ENCODE measurements around the gene HSPA1B.

Gene HSPA1B

DNA sequence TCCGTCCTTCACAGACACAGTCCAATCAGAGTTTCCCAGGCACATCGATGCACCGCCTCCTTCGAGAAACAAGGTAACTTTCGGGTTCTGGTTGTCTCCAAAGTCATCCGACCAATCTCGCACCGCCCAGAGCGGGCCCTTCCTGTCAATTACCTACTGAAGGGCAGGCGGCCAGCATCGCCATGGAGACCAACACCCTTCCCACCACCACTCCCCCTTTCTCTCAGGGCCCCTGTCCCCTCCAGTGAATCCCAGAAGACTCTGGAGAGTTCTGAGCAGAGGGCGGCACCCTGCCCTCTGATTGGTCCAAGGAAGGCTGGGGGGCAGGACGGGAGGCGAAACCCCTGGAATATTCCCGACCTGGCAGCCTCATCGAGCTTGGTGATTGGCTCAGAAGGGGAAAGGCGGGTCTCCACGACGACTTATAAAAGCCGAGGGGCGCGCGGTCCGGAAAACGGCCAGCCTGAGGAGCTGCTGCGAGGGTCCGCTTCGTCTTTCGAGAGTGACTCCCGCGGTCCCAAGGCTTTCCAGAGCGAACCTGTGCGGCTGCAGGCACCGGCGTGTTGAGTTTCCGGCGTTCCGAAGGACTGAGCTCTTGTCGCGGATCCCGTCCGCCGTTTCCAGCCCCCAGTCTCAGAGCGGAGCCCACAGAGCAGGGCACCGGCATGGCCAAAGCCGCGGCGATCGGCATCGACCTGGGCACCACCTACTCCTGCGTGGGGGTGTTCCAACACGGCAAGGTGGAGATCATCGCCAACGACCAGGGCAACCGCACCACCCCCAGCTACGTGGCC lies at the start of gene HSPA1B (continued):
- TF ChIP-seq, protein P1, sequence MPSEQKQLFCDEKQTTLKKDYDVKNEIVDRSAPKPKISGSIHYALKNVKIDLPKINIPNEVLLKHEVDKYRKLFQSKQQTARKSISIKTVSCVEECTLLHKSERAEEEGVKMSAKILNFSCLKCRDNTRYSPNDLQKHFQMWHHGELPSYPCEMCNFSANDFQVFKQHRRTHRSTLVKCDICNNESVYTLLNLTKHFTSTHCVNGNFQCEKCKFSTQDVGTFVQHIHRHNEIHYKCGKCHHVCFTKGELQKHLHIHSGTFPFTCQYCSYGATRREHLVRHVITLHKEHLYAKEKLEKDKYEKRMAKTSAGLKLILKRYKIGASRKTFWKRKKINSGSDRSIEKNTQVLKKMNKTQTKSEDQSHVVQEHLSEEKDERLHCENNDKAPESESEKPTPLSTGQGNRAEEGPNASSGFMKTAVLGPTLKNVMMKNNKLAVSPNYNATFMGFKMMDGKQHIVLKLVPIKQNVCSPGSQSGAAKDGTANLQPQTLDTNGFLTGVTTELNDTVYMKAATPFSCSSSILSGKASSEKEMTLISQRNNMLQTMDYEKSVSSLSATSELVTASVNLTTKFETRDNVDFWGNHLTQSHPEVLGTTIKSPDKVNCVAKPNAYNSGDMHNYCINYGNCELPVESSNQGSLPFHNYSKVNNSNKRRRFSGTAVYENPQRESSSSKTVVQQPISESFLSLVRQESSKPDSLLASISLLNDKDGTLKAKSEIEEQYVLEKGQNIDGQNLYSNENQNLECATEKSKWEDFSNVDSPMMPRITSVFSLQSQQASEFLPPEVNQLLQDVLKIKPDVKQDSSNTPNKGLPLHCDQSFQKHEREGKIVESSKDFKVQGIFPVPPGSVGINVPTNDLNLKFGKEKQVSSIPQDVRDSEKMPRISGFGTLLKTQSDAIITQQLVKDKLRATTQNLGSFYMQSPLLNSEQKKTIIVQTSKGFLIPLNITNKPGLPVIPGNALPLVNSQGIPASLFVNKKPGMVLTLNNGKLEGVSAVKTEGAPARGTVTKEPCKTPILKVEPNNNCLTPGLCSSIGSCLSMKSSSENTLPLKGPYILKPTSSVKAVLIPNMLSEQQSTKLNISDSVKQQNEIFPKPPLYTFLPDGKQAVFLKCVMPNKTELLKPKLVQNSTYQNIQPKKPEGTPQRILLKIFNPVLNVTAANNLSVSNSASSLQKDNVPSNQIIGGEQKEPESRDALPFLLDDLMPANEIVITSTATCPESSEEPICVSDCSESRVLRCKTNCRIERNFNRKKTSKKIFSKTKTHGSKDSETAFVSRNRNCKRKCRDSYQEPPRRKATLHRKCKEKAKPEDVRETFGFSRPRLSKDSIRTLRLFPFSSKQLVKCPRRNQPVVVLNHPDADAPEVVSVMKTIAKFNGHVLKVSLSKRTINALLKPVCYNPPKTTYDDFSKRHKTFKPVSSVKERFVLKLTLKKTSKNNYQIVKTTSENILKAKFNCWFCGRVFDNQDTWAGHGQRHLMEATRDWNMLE (tag by site-specific recombination; conservative IDR thresholded peaks at IDR 0.05; ENCODE audit: low read depth), result no peak
- TF ChIP-seq, protein P2, sequence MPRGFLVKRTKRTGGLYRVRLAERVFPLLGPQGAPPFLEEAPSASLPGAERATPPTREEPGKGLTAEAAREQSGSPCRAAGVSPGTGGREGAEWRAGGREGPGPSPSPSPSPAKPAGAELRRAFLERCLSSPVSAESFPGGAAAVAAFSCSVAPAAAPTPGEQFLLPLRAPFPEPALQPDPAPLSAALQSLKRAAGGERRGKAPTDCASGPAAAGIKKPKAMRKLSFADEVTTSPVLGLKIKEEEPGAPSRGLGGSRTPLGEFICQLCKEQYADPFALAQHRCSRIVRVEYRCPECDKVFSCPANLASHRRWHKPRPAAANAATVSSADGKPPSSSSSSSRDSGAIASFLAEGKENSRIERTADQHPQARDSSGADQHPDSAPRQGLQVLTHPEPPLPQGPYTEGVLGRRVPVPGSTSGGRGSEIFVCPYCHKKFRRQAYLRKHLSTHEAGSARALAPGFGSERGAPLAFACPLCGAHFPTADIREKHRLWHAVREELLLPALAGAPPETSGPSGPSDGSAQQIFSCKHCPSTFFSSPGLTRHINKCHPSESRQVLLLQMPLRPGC (tag by site-specific recombination; IDR thresholded peaks at IDR 0.05), result peak; percentile 59
- TF ChIP-seq HOXD13 (CRISPR knock-in tag; IDR thresholded peaks at IDR 0.05; ENCODE audit: borderline replicate concordance) (no peak), ZNF121 (tag by site-specific recombination; IDR thresholded peaks at IDR 0.05) (peak; percentile 74; the same call in 1 of the 2 replicates), ZNF239 (tag by site-specific recombination; IDR thresholded peaks at IDR 0.05) (peak; percentile 52; the same call in 1 of the 2 replicates), ZNF529 (tag by site-specific recombination; IDR thresholded peaks at IDR 0.05; ENCODE audit: insufficient replicate concordance) (no peak), ZNF555 (tag by site-specific recombination; conservative IDR thresholded peaks at IDR 0.05) (no peak), ZNF112 (tag by site-specific recombination; IDR thresholded peaks at IDR 0.05) (no peak), ZFHX2 (tag by site-specific recombination; conservative IDR thresholded peaks at IDR 0.05) (peak; percentile 66), ZNF514 (tag by site-specific recombination; IDR thresholded peaks at IDR 0.05) (no peak), ZNF629 (tag by site-specific recombination; IDR thresholded peaks at IDR 0.05) (peak; percentile 57), EGR2 (tag by site-specific recombination; IDR thresholded peaks at IDR 0.05; ENCODE audit: low read depth) (no peak; the same call in 1 of the 2 replicates), ZNF558 (tag by site-specific recombination; IDR thresholded peaks at IDR 0.05) (no peak), HOXA7 (CRISPR knock-in tag; IDR thresholded peaks at IDR 0.05; ENCODE audit: borderline replicate concordance) (no peak), ZNF677 (tag by site-specific recombination; IDR thresholded peaks at IDR 0.05) (no peak), ZBTB8A (tag by site-specific recombination; IDR thresholded peaks at IDR 0.05) (peak; percentile 68), ZBTB17 (tag by site-specific recombination; IDR thresholded peaks at IDR 0.05) (peak; percentile 93), ZNF2 (tag by site-specific recombination; IDR thresholded peaks at IDR 0.05) (peak; percentile 88; the same call in 1 of the 2 replicates), ZNF837 (tag by site-specific recombination; IDR thresholded peaks at IDR 0.05) (no peak), ZNF843 (tag by site-specific recombination; IDR thresholded peaks at IDR 0.05) (peak; percentile 56; the same call in 1 of the 2 replicates)
- TF ChIP-seq, protein P3, sequence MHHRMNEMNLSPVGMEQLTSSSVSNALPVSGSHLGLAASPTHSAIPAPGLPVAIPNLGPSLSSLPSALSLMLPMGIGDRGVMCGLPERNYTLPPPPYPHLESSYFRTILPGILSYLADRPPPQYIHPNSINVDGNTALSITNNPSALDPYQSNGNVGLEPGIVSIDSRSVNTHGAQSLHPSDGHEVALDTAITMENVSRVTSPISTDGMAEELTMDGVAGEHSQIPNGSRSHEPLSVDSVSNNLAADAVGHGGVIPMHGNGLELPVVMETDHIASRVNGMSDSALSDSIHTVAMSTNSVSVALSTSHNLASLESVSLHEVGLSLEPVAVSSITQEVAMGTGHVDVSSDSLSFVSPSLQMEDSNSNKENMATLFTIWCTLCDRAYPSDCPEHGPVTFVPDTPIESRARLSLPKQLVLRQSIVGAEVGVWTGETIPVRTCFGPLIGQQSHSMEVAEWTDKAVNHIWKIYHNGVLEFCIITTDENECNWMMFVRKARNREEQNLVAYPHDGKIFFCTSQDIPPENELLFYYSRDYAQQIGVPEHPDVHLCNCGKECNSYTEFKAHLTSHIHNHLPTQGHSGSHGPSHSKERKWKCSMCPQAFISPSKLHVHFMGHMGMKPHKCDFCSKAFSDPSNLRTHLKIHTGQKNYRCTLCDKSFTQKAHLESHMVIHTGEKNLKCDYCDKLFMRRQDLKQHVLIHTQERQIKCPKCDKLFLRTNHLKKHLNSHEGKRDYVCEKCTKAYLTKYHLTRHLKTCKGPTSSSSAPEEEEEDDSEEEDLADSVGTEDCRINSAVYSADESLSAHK (tag by site-specific recombination; IDR thresholded peaks at IDR 0.05), result peak; percentile 53; the same call in 1 of the 2 replicates
- TF ChIP-seq, protein P4, sequence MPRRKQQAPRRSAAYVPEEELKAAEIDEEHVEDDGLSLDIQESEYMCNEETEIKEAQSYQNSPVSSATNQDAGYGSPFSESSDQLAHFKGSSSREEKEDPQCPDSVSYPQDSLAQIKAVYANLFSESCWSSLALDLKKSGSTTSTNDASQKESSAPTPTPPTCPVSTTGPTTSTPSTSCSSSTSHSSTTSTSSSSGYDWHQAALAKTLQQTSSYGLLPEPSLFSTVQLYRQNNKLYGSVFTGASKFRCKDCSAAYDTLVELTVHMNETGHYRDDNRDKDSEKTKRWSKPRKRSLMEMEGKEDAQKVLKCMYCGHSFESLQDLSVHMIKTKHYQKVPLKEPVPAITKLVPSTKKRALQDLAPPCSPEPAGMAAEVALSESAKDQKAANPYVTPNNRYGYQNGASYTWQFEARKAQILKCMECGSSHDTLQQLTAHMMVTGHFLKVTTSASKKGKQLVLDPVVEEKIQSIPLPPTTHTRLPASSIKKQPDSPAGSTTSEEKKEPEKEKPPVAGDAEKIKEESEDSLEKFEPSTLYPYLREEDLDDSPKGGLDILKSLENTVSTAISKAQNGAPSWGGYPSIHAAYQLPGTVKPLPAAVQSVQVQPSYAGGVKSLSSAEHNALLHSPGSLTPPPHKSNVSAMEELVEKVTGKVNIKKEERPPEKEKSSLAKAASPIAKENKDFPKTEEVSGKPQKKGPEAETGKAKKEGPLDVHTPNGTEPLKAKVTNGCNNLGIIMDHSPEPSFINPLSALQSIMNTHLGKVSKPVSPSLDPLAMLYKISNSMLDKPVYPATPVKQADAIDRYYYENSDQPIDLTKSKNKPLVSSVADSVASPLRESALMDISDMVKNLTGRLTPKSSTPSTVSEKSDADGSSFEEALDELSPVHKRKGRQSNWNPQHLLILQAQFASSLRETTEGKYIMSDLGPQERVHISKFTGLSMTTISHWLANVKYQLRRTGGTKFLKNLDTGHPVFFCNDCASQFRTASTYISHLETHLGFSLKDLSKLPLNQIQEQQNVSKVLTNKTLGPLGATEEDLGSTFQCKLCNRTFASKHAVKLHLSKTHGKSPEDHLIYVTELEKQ (tag by site-specific recombination; IDR thresholded peaks at IDR 0.05; ENCODE audit: borderline replicate concordance), result 0 out of 2 replicates have a peak, but pooled peaks have one; percentile 24
- TF ChIP-seq, protein P5, sequence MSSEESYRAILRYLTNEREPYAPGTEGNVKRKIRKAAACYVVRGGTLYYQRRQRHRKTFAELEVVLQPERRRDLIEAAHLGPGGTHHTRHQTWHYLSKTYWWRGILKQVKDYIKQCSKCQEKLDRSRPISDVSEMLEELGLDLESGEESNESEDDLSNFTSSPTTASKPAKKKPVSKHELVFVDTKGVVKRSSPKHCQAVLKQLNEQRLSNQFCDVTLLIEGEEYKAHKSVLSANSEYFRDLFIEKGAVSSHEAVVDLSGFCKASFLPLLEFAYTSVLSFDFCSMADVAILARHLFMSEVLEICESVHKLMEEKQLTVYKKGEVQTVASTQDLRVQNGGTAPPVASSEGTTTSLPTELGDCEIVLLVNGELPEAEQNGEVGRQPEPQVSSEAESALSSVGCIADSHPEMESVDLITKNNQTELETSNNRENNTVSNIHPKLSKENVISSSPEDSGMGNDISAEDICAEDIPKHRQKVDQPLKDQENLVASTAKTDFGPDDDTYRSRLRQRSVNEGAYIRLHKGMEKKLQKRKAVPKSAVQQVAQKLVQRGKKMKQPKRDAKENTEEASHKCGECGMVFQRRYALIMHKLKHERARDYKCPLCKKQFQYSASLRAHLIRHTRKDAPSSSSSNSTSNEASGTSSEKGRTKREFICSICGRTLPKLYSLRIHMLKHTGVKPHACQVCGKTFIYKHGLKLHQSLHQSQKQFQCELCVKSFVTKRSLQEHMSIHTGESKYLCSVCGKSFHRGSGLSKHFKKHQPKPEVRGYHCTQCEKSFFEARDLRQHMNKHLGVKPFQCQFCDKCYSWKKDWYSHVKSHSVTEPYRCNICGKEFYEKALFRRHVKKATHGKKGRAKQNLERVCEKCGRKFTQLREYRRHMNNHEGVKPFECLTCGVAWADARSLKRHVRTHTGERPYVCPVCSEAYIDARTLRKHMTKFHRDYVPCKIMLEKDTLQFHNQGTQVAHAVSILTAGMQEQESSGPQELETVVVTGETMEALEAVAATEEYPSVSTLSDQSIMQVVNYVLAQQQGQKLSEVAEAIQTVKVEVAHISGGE (tag by site-specific recombination; conservative IDR thresholded peaks at IDR 0.05; ENCODE audit: low read depth), result peak; percentile 50; the same call in 1 of the 2 replicates
